ENCODE measurements around the gene SLC37A1. TPM values are rescaled to one million over a fixed set of nuclear protein-coding genes. Genes with fewer than 3 reads are reported as not detected.

SLC37A1 gene
- total and polyA plus RNA-seq, 2 donors from 2014 or later, result 3.4 to 21.8 TPM

- TF ChIP-seq, protein P1, sequence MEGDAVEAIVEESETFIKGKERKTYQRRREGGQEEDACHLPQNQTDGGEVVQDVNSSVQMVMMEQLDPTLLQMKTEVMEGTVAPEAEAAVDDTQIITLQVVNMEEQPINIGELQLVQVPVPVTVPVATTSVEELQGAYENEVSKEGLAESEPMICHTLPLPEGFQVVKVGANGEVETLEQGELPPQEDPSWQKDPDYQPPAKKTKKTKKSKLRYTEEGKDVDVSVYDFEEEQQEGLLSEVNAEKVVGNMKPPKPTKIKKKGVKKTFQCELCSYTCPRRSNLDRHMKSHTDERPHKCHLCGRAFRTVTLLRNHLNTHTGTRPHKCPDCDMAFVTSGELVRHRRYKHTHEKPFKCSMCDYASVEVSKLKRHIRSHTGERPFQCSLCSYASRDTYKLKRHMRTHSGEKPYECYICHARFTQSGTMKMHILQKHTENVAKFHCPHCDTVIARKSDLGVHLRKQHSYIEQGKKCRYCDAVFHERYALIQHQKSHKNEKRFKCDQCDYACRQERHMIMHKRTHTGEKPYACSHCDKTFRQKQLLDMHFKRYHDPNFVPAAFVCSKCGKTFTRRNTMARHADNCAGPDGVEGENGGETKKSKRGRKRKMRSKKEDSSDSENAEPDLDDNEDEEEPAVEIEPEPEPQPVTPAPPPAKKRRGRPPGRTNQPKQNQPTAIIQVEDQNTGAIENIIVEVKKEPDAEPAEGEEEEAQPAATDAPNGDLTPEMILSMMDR (IDR thresholded peaks at IDR 0.05; ENCODE audit: borderline replicate concordance, extremely low read depth, insufficient read depth), result no peak
Measured at GRCh38 chr21:42601656-42602055, 88.0 kb downstream of the SLC37A1 start.

DNA sequence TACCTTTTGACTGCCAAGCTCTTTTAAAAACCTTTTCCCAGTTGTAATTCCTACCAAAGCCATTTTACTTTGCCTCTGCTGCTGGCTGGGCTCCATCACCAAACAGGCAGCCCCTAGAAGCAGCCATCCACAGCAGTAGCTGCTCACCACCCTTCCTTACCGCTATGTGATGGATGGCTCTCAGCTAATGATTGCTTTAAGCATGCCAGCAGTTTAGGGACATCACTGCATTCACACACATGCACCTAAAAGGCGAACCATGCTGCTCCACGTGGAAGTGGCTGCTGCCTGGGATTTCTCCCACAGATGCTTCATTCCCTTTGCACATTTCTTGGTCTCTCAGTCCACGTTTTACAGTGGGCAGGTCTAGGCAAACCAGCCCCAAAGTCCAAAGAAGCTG is 93.5 kb downstream of the SLC37A1 start:
- TF ChIP-seq, protein P1 (IDR thresholded peaks at IDR 0.05; ENCODE audit: borderline replicate concordance, extremely low read depth, insufficient read depth), result no peak
- Histone ChIP-seq H3K27ac (ENCODE audit: low read depth in 2 of 2, low read length in 2 of 2) (peak overlapping the region; percentile 69 to 71), H3K27me3 (ENCODE audit: control insufficient read depth, insufficient read depth, low read length) (no peaks in the 10 kb centered on the region), H3K9ac (ENCODE audit: low read length in 3 of 3) (peak overlapping the region in 1 of 3 donors; percentile 46), H3K36me3 (ENCODE audit: control insufficient read depth in 2 of 3, insufficient read depth in 3 of 3, low read length in 3 of 3) (peaks cover 0 to 7% (median 0%) of the 10 kb centered on the region in 3 donors), H3K9me3 (ENCODE audit: control insufficient read depth in 2 of 3, insufficient read depth in 1 of 3, low read length in 3 of 3) (peaks cover 0 to 11% (median 0%) of the 10 kb centered on the region in 3 donors), H3K4me3 (ENCODE audit: low read length in 3 of 3) (peak overlapping the region in 1 of 3 donors; percentile 27), H3K4me1 (ENCODE audit: control insufficient read depth in 2 of 3, insufficient read depth in 2 of 3, low read depth in 1 of 3, low read length in 3 of 3) (peaks cover 3 to 14% (median 9%) of the 10 kb centered on the region in 3 donors)
- intact Hi-C loops (cut with DNase I), result no loop called here
- DNase-seq (peak in 1 of 5 donors; percentile 19), FAIRE-seq (no peak)

More at GRCh38 chr21:42601656-42602055, 88.0 kb downstream of the SLC37A1 start:
- peaks cover 0 to 6% (median 3%) of the 10 kb centered on the region in 3 donors for H3K36me3 ChIP-seq (ENCODE audit: control insufficient read depth in 2 of 3, insufficient read depth in 3 of 3, low read length in 3 of 3)
- no peaks in the 10 kb centered on the region for H3K27me3 ChIP-seq (ENCODE audit: control insufficient read depth, insufficient read depth, low read length)
- no peak overlapping the region for H3K4me3 ChIP-seq (ENCODE audit: low read length in 3 of 3)
- H3K4me1 ChIP-seq (ENCODE audit: control insufficient read depth in 2 of 3, insufficient read depth in 2 of 3, low read depth in 1 of 3, low read length in 3 of 3), result peaks cover 0 to 5% (median 2%) of the 10 kb centered on the region in 3 donors
- peaks cover 0 to 11% (median 0%) of the 10 kb centered on the region in 3 donors for H3K9me3 ChIP-seq (ENCODE audit: control insufficient read depth in 2 of 3, insufficient read depth in 1 of 3, low read length in 3 of 3)
- no peak overlapping the region for H3K9ac ChIP-seq (ENCODE audit: low read length in 3 of 3)
- DNase-seq (peak in 1 of 5 donors; percentile 7), FAIRE-seq (no peak)
- no peak overlapping the region for H3K27ac ChIP-seq (ENCODE audit: low read depth in 2 of 2, low read length in 2 of 2)
- intact Hi-C loops (cut with DNase I), result no loop called here

GRCh38 chr21:42607525-42608102 is 94.0 kb downstream of the SLC37A1 start:
- peak overlapping the region in 1 of 3 donors; percentile 27 for H3K4me3 ChIP-seq (ENCODE audit: low read length in 3 of 3)
- intact Hi-C loops (cut with DNase I), result no loop called here
- peak overlapping the region; percentile 69 to 71 for H3K27ac ChIP-seq (ENCODE audit: low read depth in 2 of 2, low read length in 2 of 2)
- TF ChIP-seq, protein P1 (IDR thresholded peaks at IDR 0.05; ENCODE audit: borderline replicate concordance, extremely low read depth, insufficient read depth), result no peak
- peaks cover 0 to 11% (median 0%) of the 10 kb centered on the region in 3 donors for H3K9me3 ChIP-seq (ENCODE audit: control insufficient read depth in 2 of 3, insufficient read depth in 1 of 3, low read length in 3 of 3)
- peaks cover 3 to 14% (median 9%) of the 10 kb centered on the region in 3 donors for H3K4me1 ChIP-seq (ENCODE audit: control insufficient read depth in 2 of 3, insufficient read depth in 2 of 3, low read depth in 1 of 3, low read length in 3 of 3)
- H3K27me3 ChIP-seq (ENCODE audit: control insufficient read depth, insufficient read depth, low read length), result no peaks in the 10 kb centered on the region
- H3K9ac ChIP-seq (ENCODE audit: low read length in 3 of 3), result peak overlapping the region in 1 of 3 donors; percentile 46
- DNase-seq (peak in 2 of 5 donors; percentile 18 to 45), FAIRE-seq (no peak)
- H3K36me3 ChIP-seq (ENCODE audit: control insufficient read depth in 2 of 3, insufficient read depth in 3 of 3, low read length in 3 of 3), result peaks cover 0 to 7% (median 0%) of the 10 kb centered on the region in 3 donors

All from kidney (tissue), 14 donors.